ENCODE results near the gene MYRFL. TPM values are rescaled to one million over a fixed set of nuclear protein-coding genes. Genes with fewer than 3 reads are reported as not detected.

MYRFL gene
- total RNA-seq, 2 donors from 2014 or later = 0.15 to 0.55 TPM

GRCh38 chr12:69834576-69834975, 9.5 kb downstream of the MYRFL start:
- TF ChIP-seq, protein P1, sequence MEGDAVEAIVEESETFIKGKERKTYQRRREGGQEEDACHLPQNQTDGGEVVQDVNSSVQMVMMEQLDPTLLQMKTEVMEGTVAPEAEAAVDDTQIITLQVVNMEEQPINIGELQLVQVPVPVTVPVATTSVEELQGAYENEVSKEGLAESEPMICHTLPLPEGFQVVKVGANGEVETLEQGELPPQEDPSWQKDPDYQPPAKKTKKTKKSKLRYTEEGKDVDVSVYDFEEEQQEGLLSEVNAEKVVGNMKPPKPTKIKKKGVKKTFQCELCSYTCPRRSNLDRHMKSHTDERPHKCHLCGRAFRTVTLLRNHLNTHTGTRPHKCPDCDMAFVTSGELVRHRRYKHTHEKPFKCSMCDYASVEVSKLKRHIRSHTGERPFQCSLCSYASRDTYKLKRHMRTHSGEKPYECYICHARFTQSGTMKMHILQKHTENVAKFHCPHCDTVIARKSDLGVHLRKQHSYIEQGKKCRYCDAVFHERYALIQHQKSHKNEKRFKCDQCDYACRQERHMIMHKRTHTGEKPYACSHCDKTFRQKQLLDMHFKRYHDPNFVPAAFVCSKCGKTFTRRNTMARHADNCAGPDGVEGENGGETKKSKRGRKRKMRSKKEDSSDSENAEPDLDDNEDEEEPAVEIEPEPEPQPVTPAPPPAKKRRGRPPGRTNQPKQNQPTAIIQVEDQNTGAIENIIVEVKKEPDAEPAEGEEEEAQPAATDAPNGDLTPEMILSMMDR (conservative IDR thresholded peaks at IDR 0.05) = no peak
- no peak overlapping the region for H3K4me3 ChIP-seq (ENCODE audit: low read length)
- no peaks in the 10 kb centered on the region for H3K27me3 Mint-ChIP-seq (ENCODE audit: insufficient read depth)
- no peak overlapping the region for H3K4me3 Mint-ChIP-seq
- no peaks in the 10 kb centered on the region for H3K9me3 Mint-ChIP-seq
- H3K27ac ChIP-seq (ENCODE audit: low read depth, low read length) = no peak overlapping the region
- peaks cover 2% of the 10 kb centered on the region for H3K4me1 ChIP-seq (ENCODE audit: control insufficient read depth, insufficient read depth, low read length)
- no peaks in the 10 kb centered on the region for H3K27me3 ChIP-seq (ENCODE audit: control insufficient read depth, insufficient read depth, low read length, poor library complexity, severe bottlenecking)
- no peak overlapping the region for H3K27ac Mint-ChIP-seq
- DNase-seq = no peak
- H3K9me3 ChIP-seq (ENCODE audit: control insufficient read depth, low read length) = no peaks in the 10 kb centered on the region
- H3K36me3 ChIP-seq (ENCODE audit: control insufficient read depth, insufficient read depth, low read length) = no peaks in the 10 kb centered on the region
- no peak overlapping the region for H3K9ac ChIP-seq (ENCODE audit: extremely low read depth, low read length, poor library complexity, severe bottlenecking)
- H3K4me1 Mint-ChIP-seq = peaks cover 12% of the 10 kb centered on the region
- H3K36me3 Mint-ChIP-seq (ENCODE audit: low read depth) = no peaks in the 10 kb centered on the region

DNA sequence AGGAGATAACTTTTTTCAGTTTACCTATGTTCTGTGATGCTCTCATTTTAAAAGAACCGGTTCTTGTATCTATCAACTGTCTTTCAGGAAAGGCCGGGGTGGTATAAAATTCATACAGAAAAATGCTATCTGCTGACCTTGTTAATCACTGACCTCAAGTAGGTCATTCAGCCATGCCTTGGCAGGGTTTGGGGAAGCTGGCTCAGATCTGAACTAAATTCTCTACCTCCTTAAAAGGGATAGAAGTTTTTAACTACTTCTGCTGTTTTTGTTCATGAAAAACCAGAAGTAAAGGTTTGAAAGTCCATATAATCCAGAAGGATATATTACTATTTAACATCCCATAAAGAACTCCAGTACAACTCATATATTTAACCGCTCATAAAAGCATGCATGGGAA, 10.1 kb downstream of the MYRFL start:
- no peak overlapping the region for H3K27ac Mint-ChIP-seq
- no peaks in the 10 kb centered on the region for H3K9me3 ChIP-seq (ENCODE audit: control insufficient read depth, low read length)
- TF ChIP-seq, protein P1 (conservative IDR thresholded peaks at IDR 0.05) = no peak
- no peaks in the 10 kb centered on the region for H3K36me3 ChIP-seq (ENCODE audit: control insufficient read depth, insufficient read depth, low read length)
- no peak overlapping the region for H3K4me3 ChIP-seq (ENCODE audit: low read length)
- H3K27ac ChIP-seq (ENCODE audit: low read depth, low read length) = no peak overlapping the region
- H3K9me3 Mint-ChIP-seq = no peaks in the 10 kb centered on the region
- no peaks in the 10 kb centered on the region for H3K27me3 Mint-ChIP-seq (ENCODE audit: insufficient read depth)
- H3K4me3 Mint-ChIP-seq = no peak overlapping the region
- WGBS, 2 experiments (ENCODE audit: insufficient coverage in 1 of 2, insufficient read length in 1 of 2) = 96 to 100% methylated on average over 2 to 3 of the region's 3 CpGs
- peaks cover 2% of the 10 kb centered on the region for H3K4me1 ChIP-seq (ENCODE audit: control insufficient read depth, insufficient read depth, low read length)
- peaks cover 3% of the 10 kb centered on the region for H3K27me3 ChIP-seq (ENCODE audit: control insufficient read depth, insufficient read depth, low read length, poor library complexity, severe bottlenecking)
- DNase-seq = no peak
- no peaks in the 10 kb centered on the region for H3K36me3 Mint-ChIP-seq (ENCODE audit: low read depth)
- no peak overlapping the region for H3K9ac ChIP-seq (ENCODE audit: extremely low read depth, low read length, poor library complexity, severe bottlenecking)
- H3K4me1 Mint-ChIP-seq = peaks cover 12% of the 10 kb centered on the region

DNA sequence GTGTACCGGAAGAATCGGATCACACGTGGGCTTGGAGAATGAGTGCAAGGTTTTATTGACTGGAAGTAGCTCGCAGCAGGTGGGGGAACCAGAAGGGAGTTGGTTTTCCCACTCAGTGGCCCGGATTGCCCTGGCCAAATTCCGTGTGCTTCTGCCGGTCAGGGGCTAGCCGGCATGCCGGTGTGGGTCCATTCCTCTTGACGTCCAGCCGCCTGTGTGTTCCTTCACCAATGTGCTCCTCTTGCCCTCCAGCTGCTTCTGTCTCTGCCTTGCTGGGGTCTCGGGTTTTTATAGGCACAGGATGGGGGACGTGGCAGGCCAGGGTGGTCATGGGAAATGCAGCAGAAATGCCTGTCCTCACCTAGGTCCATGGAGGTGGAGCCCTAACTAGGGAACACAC, 11.0 kb downstream of the MYRFL start:
- 94 to 98% methylated on average over 9 to 13 of the region's 13 CpGs for WGBS, 2 experiments (ENCODE audit: insufficient coverage in 1 of 2, insufficient read length in 1 of 2)

More for the DNA sequence above, 11.0 kb downstream of the MYRFL start:
- peaks cover 2% of the 10 kb centered on the region for H3K27me3 Mint-ChIP-seq (ENCODE audit: insufficient read depth)
- Histone ChIP-seq H3K27ac (ENCODE audit: low read depth, low read length) (no peak overlapping the region), H3K9me3 (ENCODE audit: control insufficient read depth, low read length) (no peaks in the 10 kb centered on the region), H3K4me1 (ENCODE audit: control insufficient read depth, insufficient read depth, low read length) (peaks cover 2% of the 10 kb centered on the region), H3K36me3 (ENCODE audit: control insufficient read depth, insufficient read depth, low read length) (no peaks in the 10 kb centered on the region), H3K27me3 (ENCODE audit: control insufficient read depth, insufficient read depth, low read length, poor library complexity, severe bottlenecking) (peaks cover 7% of the 10 kb centered on the region), H3K4me3 (ENCODE audit: low read length) (no peak overlapping the region), H3K9ac (ENCODE audit: extremely low read depth, low read length, poor library complexity, severe bottlenecking) (no peak overlapping the region)
- no peak for DNase-seq
- no peak overlapping the region for H3K27ac Mint-ChIP-seq
- H3K4me1 Mint-ChIP-seq = peaks cover 12% of the 10 kb centered on the region
- TF ChIP-seq, protein P1 (conservative IDR thresholded peaks at IDR 0.05) = no peak
- no peak overlapping the region for H3K4me3 Mint-ChIP-seq
- H3K36me3 Mint-ChIP-seq (ENCODE audit: low read depth) = no peaks in the 10 kb centered on the region
- H3K9me3 Mint-ChIP-seq = no peaks in the 10 kb centered on the region
